ENCODE results near the gene IFNK.

Gene IFNK

DNA sequence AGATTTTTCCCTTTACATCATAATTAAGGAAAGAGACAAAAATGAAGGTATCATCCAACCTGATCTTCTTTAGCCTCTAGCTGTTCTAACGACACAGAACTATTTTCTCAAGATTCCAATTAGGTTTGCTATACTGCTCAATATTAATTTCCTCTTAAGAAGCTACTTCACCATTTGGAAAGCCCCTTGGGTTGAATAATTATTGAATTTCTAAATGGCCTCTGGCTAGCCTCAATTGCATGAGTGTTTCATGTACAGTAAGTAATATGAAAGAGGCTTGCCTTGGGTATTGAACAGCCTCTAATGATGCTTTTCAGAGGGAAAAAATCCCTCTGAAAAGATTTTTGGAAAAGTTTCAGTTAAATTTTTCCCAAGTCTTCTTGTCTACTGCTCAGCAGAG, 9.2 kb downstream of the IFNK start:
- H2BK5ac ChIP-seq (ENCODE audit: low read depth, low read length, poor library complexity, severe bottlenecking) = no peak overlapping the region
- no peak overlapping the region for H3K27ac ChIP-seq (ENCODE audit: low read length, poor library complexity, severe bottlenecking)
- H4K91ac ChIP-seq (ENCODE audit: low read length) = no peak overlapping the region
- DNase-seq = no peak
- no peak overlapping the region for H4K8ac ChIP-seq (ENCODE audit: low read length)
- no peak overlapping the region for H2AFZ ChIP-seq (ENCODE audit: low read depth, low read length)
- peaks cover 11% of the 10 kb centered on the region for H3K4me1 ChIP-seq (ENCODE audit: control insufficient read depth, insufficient read depth, low read depth, low read length)
- no peak overlapping the region for H3K9ac ChIP-seq (ENCODE audit: low read length)
- H3K36me3 ChIP-seq (ENCODE audit: control insufficient read depth in 1 of 2, insufficient read depth in 2 of 2, low read depth in 1 of 2, low read length in 2 of 2) = peaks cover 3 to 5% of the 10 kb centered on the region in 2 experiments
- H3K14ac ChIP-seq (ENCODE audit: low read length in 2 of 2) = no peak overlapping the region
- H3K4me3 ChIP-seq (ENCODE audit: insufficient read depth in 1 of 2, low read depth in 1 of 2, low read length in 2 of 2) = no peak overlapping the region
- no peak overlapping the region for H3K18ac ChIP-seq (ENCODE audit: low read depth in 1 of 2, low read length in 2 of 2)
- H3K9me3 ChIP-seq (ENCODE audit: control insufficient read depth, low read length) = no peaks in the 10 kb centered on the region
- H2BK15ac ChIP-seq (ENCODE audit: low read depth, poor library complexity, severe bottlenecking) = no peak overlapping the region
- H2BK120ac ChIP-seq (ENCODE audit: low read depth, low read length) = no peak overlapping the region
- H3K4me2 ChIP-seq (ENCODE audit: low read length, poor library complexity, severe bottlenecking) = no peak overlapping the region
- H3K79me1 ChIP-seq (replicated peaks; ENCODE audit: low read length, poor library complexity, severe bottlenecking) = no peaks in the 10 kb centered on the region
- no peak overlapping the region for H2AK5ac ChIP-seq (ENCODE audit: low read length, severe bottlenecking)
- 100% methylated on average over 1 of the region's 1 CpG for WGBS
- H3K27me3 ChIP-seq (ENCODE audit: control insufficient read depth in 1 of 2, insufficient read depth in 1 of 2, low read length in 2 of 2) = peaks cover 5 to 17% of the 10 kb centered on the region in 2 experiments
- no peak overlapping the region for H2BK12ac ChIP-seq (ENCODE audit: low read length in 2 of 2)
- H3K4ac ChIP-seq (ENCODE audit: low read depth in 1 of 2, low read length in 2 of 2) = no peak overlapping the region
- no peak overlapping the region for H3K23ac ChIP-seq (ENCODE audit: low read length in 2 of 2)

DNA sequence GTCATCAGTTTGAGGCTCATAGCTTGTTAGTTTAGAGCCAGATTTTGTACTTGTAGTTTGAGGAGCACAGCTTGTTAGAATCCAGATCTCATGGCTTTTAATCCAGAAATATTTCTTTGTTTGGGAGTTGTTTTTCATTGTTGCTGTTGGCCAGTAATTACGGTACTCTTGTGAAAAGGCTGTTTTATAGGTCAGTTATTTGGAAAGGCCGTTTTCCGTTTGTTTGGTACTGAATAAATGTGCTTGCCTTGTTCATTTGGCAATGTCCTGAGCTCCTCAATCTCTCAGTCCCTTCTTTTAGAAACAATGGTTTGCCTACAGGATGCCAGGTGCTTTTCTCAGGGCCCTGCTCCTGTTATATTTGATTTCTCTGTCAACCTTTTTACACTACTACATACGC, 10.0 kb downstream of the IFNK start:
- Histone ChIP-seq H3K9me3 (ENCODE audit: control insufficient read depth, low read length) (no peaks in the 10 kb centered on the region), H4K8ac (ENCODE audit: low read length) (no peak overlapping the region), H3K36me3 (ENCODE audit: control insufficient read depth in 1 of 2, insufficient read depth in 2 of 2, low read depth in 1 of 2, low read length in 2 of 2) (peaks cover 3 to 5% of the 10 kb centered on the region in 2 experiments), H3K4me1 (ENCODE audit: control insufficient read depth, insufficient read depth, low read depth, low read length) (peaks cover 6% of the 10 kb centered on the region), H3K79me1 (replicated peaks; ENCODE audit: low read length, poor library complexity, severe bottlenecking) (no peaks in the 10 kb centered on the region), H2BK5ac (ENCODE audit: low read depth, low read length, poor library complexity, severe bottlenecking) (no peak overlapping the region), H3K27ac (ENCODE audit: low read length, poor library complexity, severe bottlenecking) (no peak overlapping the region), H4K91ac (ENCODE audit: low read length) (no peak overlapping the region), H3K14ac (ENCODE audit: low read length in 2 of 2) (no peak overlapping the region), H2BK15ac (ENCODE audit: low read depth, poor library complexity, severe bottlenecking) (no peak overlapping the region), H3K27me3 (ENCODE audit: control insufficient read depth in 1 of 2, insufficient read depth in 1 of 2, low read length in 2 of 2) (peaks cover 0 to 9% of the 10 kb centered on the region in 2 experiments), H3K23ac (ENCODE audit: low read length in 2 of 2) (no peak overlapping the region), H2AK5ac (ENCODE audit: low read length, severe bottlenecking) (no peak overlapping the region), H3K9ac (ENCODE audit: low read length) (no peak overlapping the region), H2BK120ac (ENCODE audit: low read depth, low read length) (no peak overlapping the region), H3K18ac (ENCODE audit: low read depth in 1 of 2, low read length in 2 of 2) (no peak overlapping the region), H3K4ac (ENCODE audit: low read depth in 1 of 2, low read length in 2 of 2) (no peak overlapping the region), H3K4me2 (ENCODE audit: low read length, poor library complexity, severe bottlenecking) (no peak overlapping the region), H2BK12ac (ENCODE audit: low read length in 2 of 2) (no peak overlapping the region), H2AFZ (ENCODE audit: low read depth, low read length) (no peak overlapping the region), H3K4me3 (ENCODE audit: insufficient read depth in 1 of 2, low read depth in 1 of 2, low read length in 2 of 2) (no peak overlapping the region)
- no peak for DNase-seq
- WGBS = 96% methylated on average over 4 of the region's 4 CpGs

DNA sequence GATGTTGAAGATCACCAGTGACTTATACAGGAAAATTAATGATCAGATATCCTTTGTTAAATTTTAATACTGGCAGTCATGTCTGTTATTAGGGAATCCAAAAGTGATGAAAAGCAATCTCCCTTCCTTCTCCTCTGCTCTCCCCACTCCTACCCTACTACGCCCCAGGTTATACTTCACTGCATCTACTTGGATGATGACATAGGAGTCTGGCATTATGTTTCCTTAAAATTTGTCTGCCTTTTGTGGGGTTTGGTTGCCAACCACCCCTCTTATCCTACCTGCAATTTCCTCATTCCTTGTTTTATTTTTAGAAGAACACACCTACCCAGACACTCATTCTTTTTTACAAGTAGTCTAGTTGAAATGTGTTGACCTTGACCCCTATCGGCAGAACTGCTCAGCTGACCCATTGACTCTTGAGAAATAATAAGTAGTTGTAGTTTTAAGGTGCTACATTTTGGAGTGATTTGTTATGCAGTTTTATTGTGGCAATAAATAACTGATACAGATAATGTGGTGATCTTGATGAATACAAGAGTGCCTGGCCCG, 10.6 kb downstream of the IFNK start:
- Histone ChIP-seq H3K27me3 (ENCODE audit: control insufficient read depth in 1 of 2, insufficient read depth in 1 of 2, low read length in 2 of 2) (peaks cover 0 to 9% of the 10 kb centered on the region in 2 experiments), H2BK120ac (ENCODE audit: low read depth, low read length) (no peak overlapping the region), H3K14ac (ENCODE audit: low read length in 2 of 2) (no peak overlapping the region), H3K4me2 (ENCODE audit: low read length, poor library complexity, severe bottlenecking) (no peak overlapping the region), H4K8ac (ENCODE audit: low read length) (no peak overlapping the region), H3K23ac (ENCODE audit: low read length in 2 of 2) (no peak overlapping the region), H3K4me3 (ENCODE audit: insufficient read depth in 1 of 2, low read depth in 1 of 2, low read length in 2 of 2) (no peak overlapping the region), H2BK15ac (ENCODE audit: low read depth, poor library complexity, severe bottlenecking) (no peak overlapping the region), H2AK5ac (ENCODE audit: low read length, severe bottlenecking) (no peak overlapping the region), H3K36me3 (ENCODE audit: control insufficient read depth in 1 of 2, insufficient read depth in 2 of 2, low read depth in 1 of 2, low read length in 2 of 2) (peaks cover 0 to 5% of the 10 kb centered on the region in 2 experiments), H3K4me1 (ENCODE audit: control insufficient read depth, insufficient read depth, low read depth, low read length) (peaks cover 2% of the 10 kb centered on the region), H3K27ac (ENCODE audit: low read length, poor library complexity, severe bottlenecking) (no peak overlapping the region), H2BK12ac (ENCODE audit: low read length in 2 of 2) (no peak overlapping the region), H4K91ac (ENCODE audit: low read length) (no peak overlapping the region), H3K4ac (ENCODE audit: low read depth in 1 of 2, low read length in 2 of 2) (no peak overlapping the region), H3K18ac (ENCODE audit: low read depth in 1 of 2, low read length in 2 of 2) (no peak overlapping the region), H3K9ac (ENCODE audit: low read length) (no peak overlapping the region), H2BK5ac (ENCODE audit: low read depth, low read length, poor library complexity, severe bottlenecking) (no peak overlapping the region), H3K9me3 (ENCODE audit: control insufficient read depth, low read length) (no peaks in the 10 kb centered on the region), H3K79me1 (replicated peaks; ENCODE audit: low read length, poor library complexity, severe bottlenecking) (no peaks in the 10 kb centered on the region), H2AFZ (ENCODE audit: low read depth, low read length) (no peak overlapping the region)
- WGBS = 90% methylated on average over 3 of the region's 3 CpGs
- no peak for DNase-seq

DNA sequence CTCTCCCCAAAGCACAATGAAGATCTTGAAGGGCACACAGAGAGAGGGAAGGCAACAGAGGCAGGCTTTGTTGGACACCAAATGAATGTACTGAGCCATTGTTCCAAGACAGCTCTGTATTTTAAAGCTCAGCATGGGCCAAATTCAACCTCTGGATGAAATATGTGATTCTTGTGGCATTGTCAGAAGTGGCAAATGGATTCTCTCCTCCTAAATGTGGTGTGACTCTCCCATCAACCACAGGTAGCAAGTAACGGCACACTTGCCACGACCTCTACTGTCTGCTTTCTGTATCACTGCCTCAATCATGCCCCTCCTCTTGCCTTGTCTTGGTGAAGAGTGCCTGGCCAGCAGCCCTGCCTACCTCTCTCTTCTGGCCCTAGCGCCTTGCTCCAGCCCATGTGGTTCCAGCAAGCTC, 11.6 kb downstream of the IFNK start:
- Histone ChIP-seq H3K36me3 (ENCODE audit: control insufficient read depth in 1 of 2, insufficient read depth in 2 of 2, low read depth in 1 of 2, low read length in 2 of 2) (peaks cover 0 to 5% of the 10 kb centered on the region in 2 experiments), H2AK5ac (ENCODE audit: low read length, severe bottlenecking) (no peak overlapping the region), H3K27me3 (ENCODE audit: control insufficient read depth in 1 of 2, insufficient read depth in 1 of 2, low read length in 2 of 2) (peaks cover 0 to 8% of the 10 kb centered on the region in 2 experiments), H3K14ac (ENCODE audit: low read length in 2 of 2) (no peak overlapping the region), H3K4me2 (ENCODE audit: low read length, poor library complexity, severe bottlenecking) (no peak overlapping the region), H2BK15ac (ENCODE audit: low read depth, poor library complexity, severe bottlenecking) (no peak overlapping the region), H4K91ac (ENCODE audit: low read length) (no peak overlapping the region), H3K27ac (ENCODE audit: low read length, poor library complexity, severe bottlenecking) (no peak overlapping the region), H3K9ac (ENCODE audit: low read length) (no peak overlapping the region), H3K4me3 (ENCODE audit: insufficient read depth in 1 of 2, low read depth in 1 of 2, low read length in 2 of 2) (no peak overlapping the region), H2BK12ac (ENCODE audit: low read length in 2 of 2) (no peak overlapping the region), H3K9me3 (ENCODE audit: control insufficient read depth, low read length) (no peaks in the 10 kb centered on the region), H2AFZ (ENCODE audit: low read depth, low read length) (no peak overlapping the region), H3K4me1 (ENCODE audit: control insufficient read depth, insufficient read depth, low read depth, low read length) (peaks cover 2% of the 10 kb centered on the region), H4K8ac (ENCODE audit: low read length) (no peak overlapping the region), H3K4ac (ENCODE audit: low read depth in 1 of 2, low read length in 2 of 2) (no peak overlapping the region), H3K23ac (ENCODE audit: low read length in 2 of 2) (no peak overlapping the region), H3K18ac (ENCODE audit: low read depth in 1 of 2, low read length in 2 of 2) (no peak overlapping the region), H2BK5ac (ENCODE audit: low read depth, low read length, poor library complexity, severe bottlenecking) (no peak overlapping the region), H3K79me1 (replicated peaks; ENCODE audit: low read length, poor library complexity, severe bottlenecking) (no peaks in the 10 kb centered on the region), H2BK120ac (ENCODE audit: low read depth, low read length) (no peak overlapping the region)
- 47% methylated on average over 3 of the region's 3 CpGs for WGBS
- no peak for DNase-seq
